Common myeloid progenitor, CD34-positive (primary cell): ENCODE measurements around the gene ITGAL.
A peak's percentile ranks its signal among the peaks of the same experiment; 100 is the strongest.
"Not testable (repeated sequence)": the region's sequence is repeated elsewhere in the genome, so short reads cannot be mapped to it uniquely, and the experiment has no call there.

ENCODE experiments used
- CTCF ChIA-PET: fragments of 350-600 bp; sonication (Branson Sonifier 250); formaldehyde crosslinking; loops from one replicate; lab custom pipeline; 2021; ENCODE audit warnings: antibody characterized with exemption; lab: Charles Lee
- POLR2A ChIA-PET: fragments of 350-600 bp; sonication (Branson Sonifier 250); formaldehyde crosslinking; loops from one replicate; lab custom pipeline; 2021; ENCODE audit warnings: antibody characterized with exemption; lab: Charles Lee
- DNase-seq, 3 donors: peaks; one replicate each; pipeline versions ENCODE4 v3.0.0 to v3.0.0-alpha.2; 2013
- H3K27ac ChIP-seq, 2 experiments: 1 replicate in 1 of 2; 2 replicates in 1 of 2; pipeline ENCODE4 v1.7.0; 2013; ENCODE audit warnings: inconsistent platforms in 2 of 2, low read length in 2 of 2, mild to moderate bottlenecking in 2 of 2, low read depth in 1 of 2, moderate library complexity in 1 of 2; ENCODE audit not compliant: severe bottlenecking in 2 of 2, insufficient read depth in 1 of 2, poor library complexity in 1 of 2
- H3K27me3 ChIP-seq, 5 experiments: replicated peaks in 2 of 5; 1 replicate in 3 of 5; 2 replicates in 2 of 5; pipeline versions ENCODE4 v1.6.1 to v1.7.0; 2013; ENCODE audit warnings: low read length in 4 of 5, mild to moderate bottlenecking in 2 of 5, moderate library complexity in 2 of 5, inconsistent platforms in 1 of 5; ENCODE audit not compliant: insufficient read depth in 5 of 5, control insufficient read depth in 4 of 5
- H3K36me3 ChIP-seq, 4 experiments: 1 replicate in 2 of 4; 2 replicates in 2 of 4; pipeline versions ENCODE4 v1.6.1 to v1.7.0; 2013; ENCODE audit warnings: low read length in 3 of 4, control low read depth in 1 of 4, mild to moderate bottlenecking in 1 of 4; ENCODE audit not compliant: control insufficient read depth in 4 of 4, insufficient read depth in 4 of 4
- H3K4me1 ChIP-seq, 4 experiments: 1 replicate in 3 of 4; 2 replicates in 1 of 4; pipeline versions ENCODE4 v1.6.1 to v1.7.1; 2013; ENCODE audit warnings: low read length in 3 of 4, mild to moderate bottlenecking in 3 of 4, control low read depth in 1 of 4, inconsistent platforms in 1 of 4, moderate library complexity in 1 of 4; ENCODE audit not compliant: control insufficient read depth in 4 of 4, insufficient read depth in 4 of 4; ENCODE audit errors: control extremely low read depth in 1 of 4
- H3K4me3 ChIP-seq, 7 experiments: 1 replicate in 4 of 7; 2 replicates in 3 of 7; pipeline versions ENCODE4 v1.5.1 to v1.7.0; 2013; ENCODE audit warnings: mild to moderate bottlenecking in 7 of 7, low read length in 6 of 7, moderate library complexity in 6 of 7, inconsistent platforms in 2 of 7, low read depth in 2 of 7, control low read depth in 1 of 7; ENCODE audit not compliant: insufficient read depth in 4 of 7, control insufficient read depth in 1 of 7; ENCODE audit errors: extremely low read depth in 1 of 7
- H3K9me3 ChIP-seq, 5 experiments: 1 replicate in 4 of 5; 2 replicates in 1 of 5; pipeline versions ENCODE4 v1.6.1 to v1.7.1; 2013; ENCODE audit warnings: low read length in 4 of 5, mild to moderate bottlenecking in 2 of 5, inconsistent platforms in 1 of 5, low read depth in 1 of 5, moderate library complexity in 1 of 5; ENCODE audit not compliant: control insufficient read depth in 4 of 5, insufficient read depth in 2 of 5; ENCODE audit errors: control extremely low read depth in 1 of 5
- WGBS: methylation state at CpG from one replicate; pipeline ENCODE4 v1.1.5; 2013; ENCODE audit not compliant: insufficient coverage; 5-methylcytosine and 5-hydroxymethylcytosine counted together

Gene ITGAL

GRCh38 chr16:30457256-30457655 lies 15.3 kb upstream of the ITGAL start:
- CTCF ChIA-PET = interaction anchor here (1.0 to 6.0 kb wide), 6 partner anchors 10 to 28 kb away, joined by 3 to 37 read pairs (median 4); partner anchors contain the start of genes DCTPP1, ITGAL and SEPHS2
- H3K27me3 ChIP-seq = no peaks in the 10 kb centered on the region

DNA sequence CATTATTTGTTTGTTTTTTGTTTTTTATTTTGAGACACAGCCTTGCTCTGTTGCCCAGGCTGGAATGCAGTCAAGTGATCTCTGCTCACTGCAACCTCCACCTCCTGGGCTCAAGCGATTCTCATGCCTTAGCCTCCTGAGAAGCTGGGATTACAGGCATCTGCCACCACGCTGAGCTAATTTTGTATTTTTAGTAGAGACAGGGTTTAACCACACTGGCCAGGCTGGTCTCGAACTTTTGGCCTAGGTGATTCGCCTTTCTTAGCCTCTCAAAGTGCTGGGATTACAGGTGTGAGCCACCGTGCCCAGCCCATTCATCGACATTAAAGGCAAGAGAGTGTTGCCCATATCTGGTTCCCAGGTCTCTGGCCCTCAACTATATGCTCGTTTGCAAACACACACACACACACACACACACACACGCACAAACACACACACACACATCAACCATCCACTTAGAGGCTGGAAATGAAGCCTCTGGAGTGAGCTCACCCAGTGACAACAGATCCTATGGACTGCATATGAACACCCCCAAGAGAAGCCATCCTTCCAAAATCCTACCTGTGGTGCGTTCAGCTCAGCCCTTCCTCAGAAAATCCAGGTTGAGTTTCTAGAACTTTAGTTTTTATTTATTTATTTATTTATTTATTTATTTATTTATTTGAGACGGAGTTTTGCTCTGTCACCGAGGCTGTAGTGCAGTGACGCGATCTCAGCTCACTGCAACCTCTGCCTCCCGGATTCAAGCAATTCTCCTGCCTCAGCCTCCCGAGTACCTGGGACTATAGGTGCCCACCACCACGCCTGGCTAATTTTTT lies 14.6 kb upstream of the ITGAL start:
- Histone ChIP-seq H3K4me1 (peaks cover 13 to 75% (median 39%) of the 10 kb centered on the region in 4 experiments), H3K27ac (peak overlapping the region in 1 of 2 experiments; percentile 91), H3K4me3 (no peak overlapping the region), H3K36me3 (no peaks in the 10 kb centered on the region), H3K27me3 (no peaks in the 10 kb centered on the region), H3K9me3 (no peaks in the 10 kb centered on the region)
- POLR2A ChIA-PET = interaction anchor here (0.6 to 1.8 kb wide), 5 partner anchors 8 to 34 kb away, joined by 3 to 8 read pairs (median 3); partner anchors contain the start of genes ITGAL and SEPHS2
- DNase-seq = peak in 1 of 3 donors; percentile 26
- CTCF ChIA-PET = interaction anchor here (0.9 to 6.0 kb wide), 11 partner anchors 10 to 89 kb away, joined by 3 to 37 read pairs (median 4); partner anchors contain the start of genes DCTPP1, ITGAL and SEPHS2
- WGBS = 91% methylated on average over 13 of the region's 16 CpGs

More at GRCh38 chr16:30457256-30457655, 15.3 kb upstream of the ITGAL start:
- no CpG with 5 or more reads among the region's 1 CpG for WGBS
- Histone ChIP-seq H3K4me3 (no peak overlapping the region), H3K4me1 (peaks cover 17 to 82% (median 39%) of the 10 kb centered on the region in 4 experiments), H3K27ac (no peak overlapping the region), H3K9me3 (no peaks in the 10 kb centered on the region), H3K36me3 (no peaks in the 10 kb centered on the region)
- POLR2A ChIA-PET = no interaction called here
- no peak for DNase-seq

- H3K36me3 ChIP-seq = no peaks in the 10 kb centered on the region
- peak; percentile 94 to 99 (median 99) for DNase-seq
- 49% methylated on average over 16 of the region's 22 CpGs for WGBS
- H3K4me3 ChIP-seq = peak overlapping the region in 2 of 7 experiments; percentile 31 to 60
- H3K9me3 ChIP-seq = no peaks in the 10 kb centered on the region
- CTCF ChIA-PET = interaction anchor here (0.6 to 6.0 kb wide), 9 partner anchors 9 to 380 kb away, joined by 3 to 37 read pairs (median 4); partner anchors contain the start of genes DCTPP1, ITGAL and SEPHS2
- H3K4me1 ChIP-seq = peaks cover 13 to 67% (median 39%) of the 10 kb centered on the region in 4 experiments
- peak overlapping the region; percentile 88 to 91 for H3K27ac ChIP-seq
- POLR2A ChIA-PET = interaction anchor here (0.6 to 1.8 kb wide), 5 partner anchors 9 to 33 kb away, joined by 3 to 8 read pairs (median 3); partner anchors contain the start of genes ITGAL and SEPHS2
- no peaks in the 10 kb centered on the region for H3K27me3 ChIP-seq
Observed at GRCh38 chr16:30458561-30459394, 13.8 kb upstream of the ITGAL start.

GRCh38 chr16:30459456-30459855 lies 13.1 kb upstream of the ITGAL start:
- H3K27me3 ChIP-seq = no peaks in the 10 kb centered on the region
- ChIA-PET CTCF (interaction anchor here (0.8 to 6.0 kb wide), 8 partner anchors 9 to 76 kb away, joined by 3 to 37 read pairs (median 4); partner anchors contain the start of genes DCTPP1, ITGAL and SEPHS2), POLR2A (interaction anchor here (1.8 kb wide), 1 partner anchor 13 kb away, joined by 8 read pairs; the partner anchor contains the start of gene ITGAL)
- H3K4me1 ChIP-seq = peaks cover 13 to 61% (median 39%) of the 10 kb centered on the region in 4 experiments
- H3K4me3 ChIP-seq = peak overlapping the region in 2 of 7 experiments; percentile 31 to 60
- peak overlapping the region; percentile 88 to 91 for H3K27ac ChIP-seq
- H3K9me3 ChIP-seq = no peaks in the 10 kb centered on the region
- WGBS = 93% methylated on average over 10 of the region's 11 CpGs
- no peak for DNase-seq
- no peaks in the 10 kb centered on the region for H3K36me3 ChIP-seq

DNA sequence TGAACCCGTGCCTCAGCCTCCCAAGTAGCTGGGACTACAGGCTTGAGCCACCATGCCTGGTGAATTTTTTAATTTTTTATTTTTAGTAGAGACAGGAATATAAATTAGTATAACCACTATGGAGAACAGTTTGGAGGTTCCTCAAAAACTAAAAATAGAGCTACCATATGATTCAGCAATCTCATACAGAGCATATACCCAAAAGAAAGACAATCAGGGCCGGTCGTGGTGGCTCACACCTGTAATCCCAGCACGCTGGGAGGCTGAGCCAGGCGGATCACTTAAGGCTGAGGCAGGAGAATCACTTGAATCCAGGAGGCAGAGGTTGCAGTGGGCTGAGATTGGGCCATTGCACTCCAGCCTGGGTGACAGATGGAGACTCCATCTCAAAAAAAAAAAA lies 11.1 kb upstream of the ITGAL start:
- Histone ChIP-seq H3K4me3 (peak overlapping the region in 1 of 7 experiments; percentile 10), H3K4me1 (peaks cover 13 to 58% (median 40%) of the 10 kb centered on the region in 4 experiments), H3K27ac (peak overlapping the region in 1 of 2 experiments; percentile 34)
- H3K27me3 ChIP-seq, H3K9me3 ChIP-seq, POLR2A ChIA-PET, H3K36me3 ChIP-seq: not testable (repeated sequence)
- peak in 2 of 3 donors; percentile 67 to 75 for DNase-seq
- CTCF ChIA-PET = interaction anchor here (0.7 to 6.0 kb wide), 5 partner anchors 11 to 197 kb away, joined by 3 to 32 read pairs (median 3); partner anchors contain the start of genes FBRS and ITGAL
- WGBS = 23% methylated on average over 4 of the region's 5 CpGs

DNA sequence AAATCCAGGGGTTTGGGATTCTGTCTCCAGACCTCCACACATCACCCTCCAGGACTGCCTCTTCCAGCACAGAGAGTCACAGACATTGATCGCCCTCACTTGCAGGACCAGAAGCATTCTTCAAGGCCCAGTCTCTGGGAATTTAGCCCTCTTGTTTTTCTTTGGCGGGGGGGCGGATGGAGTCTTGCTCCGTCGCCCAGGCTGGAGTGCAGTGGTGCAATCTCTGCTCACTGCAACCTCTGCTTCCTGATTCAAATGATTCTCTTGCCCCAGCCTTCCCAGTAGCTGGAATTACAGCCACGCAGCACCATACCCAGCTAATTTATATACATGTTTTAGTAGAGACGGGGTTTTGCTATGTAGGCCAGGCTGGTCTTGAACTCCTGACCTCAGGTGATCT lies 8.5 kb upstream of the ITGAL start:
- Histone ChIP-seq H3K4me1 (peaks cover 10 to 34% (median 23%) of the 10 kb centered on the region in 4 experiments), H3K36me3 (no peaks in the 10 kb centered on the region), H3K27me3 (no peaks in the 10 kb centered on the region), H3K9me3 (no peaks in the 10 kb centered on the region), H3K4me3 (no peak overlapping the region), H3K27ac (no peak overlapping the region)
- WGBS = 100% methylated on average over 5 of the region's 7 CpGs
- ChIA-PET POLR2A (interaction anchor here (0.7 kb wide), 1 partner anchor 24 kb away, joined by 4 read pairs; no protein-coding TSS in a partner anchor), CTCF (no interaction called here)
- no peak for DNase-seq
